HG03575 (cell line): ENCODE results near the gene NOVA2.

ENCODE experiments used
- ATAC-seq: cut with Tn5 transposase; IDR thresholded peaks from one replicate; pipeline ENCODE4 v1.9.1; 2021; ENCODE audit not compliant: unreplicated experiment, insufficient number of reproducible peaks, low FRiP score; ENCODE audit errors: extremely low read depth

Gene NOVA2

DNA sequence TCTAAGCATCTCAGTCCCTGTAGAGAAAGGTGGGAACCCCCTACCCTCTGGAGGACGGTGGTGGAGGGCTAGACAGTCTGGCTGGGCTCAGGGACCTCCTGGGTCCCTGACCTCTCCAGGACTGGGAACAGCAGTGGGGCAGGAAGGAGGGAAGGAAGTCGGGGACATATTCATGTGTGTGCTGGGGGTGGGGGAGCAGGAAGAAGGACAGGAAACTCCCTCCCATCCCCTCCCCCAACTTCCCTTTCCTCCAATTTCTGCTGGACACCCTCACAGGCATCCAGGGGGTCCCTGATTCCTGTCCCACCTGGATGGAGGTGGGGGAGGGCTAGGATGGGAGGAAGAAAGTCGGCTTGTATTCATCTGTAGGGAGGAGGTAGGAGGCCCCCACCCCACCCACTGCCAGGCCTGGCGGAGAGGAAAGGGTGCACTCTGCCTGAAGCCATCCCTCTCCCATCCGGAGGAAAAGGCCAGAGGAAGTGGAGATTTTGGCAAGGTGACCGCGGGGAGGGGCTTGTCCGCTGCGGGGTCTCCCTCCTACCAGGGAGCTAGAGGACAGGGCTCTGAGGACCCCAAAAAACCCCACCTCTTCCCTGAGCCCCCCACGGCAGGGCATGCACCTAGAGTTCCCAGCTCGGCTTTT, 2.3 kb downstream of the NOVA2 start:
- ATAC-seq: no peak

DNA sequence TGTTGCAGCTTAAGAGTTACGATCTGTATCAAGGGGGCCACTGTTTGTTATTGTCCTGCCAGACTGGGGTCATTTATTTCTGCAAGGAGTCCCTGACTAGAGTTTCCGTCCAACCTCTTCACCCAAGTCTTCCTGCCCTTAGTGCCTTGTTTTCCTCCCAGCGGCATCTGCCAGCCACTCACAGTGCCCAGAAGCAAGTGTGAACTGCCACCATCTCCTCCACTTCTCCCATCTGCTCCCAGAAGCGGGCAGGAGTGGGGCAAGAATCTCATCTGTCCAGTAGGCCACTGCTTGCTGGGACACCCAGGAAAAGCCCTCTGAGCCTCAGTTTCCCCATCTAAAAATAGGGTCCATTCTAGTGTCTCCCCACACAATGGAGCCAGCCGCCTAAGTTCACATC, 4.0 kb downstream of the NOVA2 start:
- ATAC-seq: no peak

DNA sequence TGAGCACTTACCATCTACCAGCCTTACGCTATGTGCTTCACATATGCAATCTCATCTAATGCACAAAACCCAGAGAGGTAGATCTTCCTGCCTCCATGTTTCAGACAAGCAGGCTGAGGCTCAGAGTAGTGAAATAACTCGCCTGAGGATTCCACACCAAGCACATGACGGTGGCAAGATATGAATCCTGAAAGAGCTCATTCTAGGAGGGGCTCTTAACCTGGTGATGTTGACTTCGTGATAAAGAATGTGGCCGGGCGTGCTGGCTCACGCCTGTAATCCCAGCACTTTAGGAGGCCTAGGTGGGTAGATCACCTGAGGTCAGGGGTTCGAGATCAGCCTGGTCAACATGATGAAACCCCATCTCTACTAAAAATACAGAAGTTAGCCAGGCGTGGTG, 5.0 kb downstream of the NOVA2 start:
- ATAC-seq: no peak

DNA sequence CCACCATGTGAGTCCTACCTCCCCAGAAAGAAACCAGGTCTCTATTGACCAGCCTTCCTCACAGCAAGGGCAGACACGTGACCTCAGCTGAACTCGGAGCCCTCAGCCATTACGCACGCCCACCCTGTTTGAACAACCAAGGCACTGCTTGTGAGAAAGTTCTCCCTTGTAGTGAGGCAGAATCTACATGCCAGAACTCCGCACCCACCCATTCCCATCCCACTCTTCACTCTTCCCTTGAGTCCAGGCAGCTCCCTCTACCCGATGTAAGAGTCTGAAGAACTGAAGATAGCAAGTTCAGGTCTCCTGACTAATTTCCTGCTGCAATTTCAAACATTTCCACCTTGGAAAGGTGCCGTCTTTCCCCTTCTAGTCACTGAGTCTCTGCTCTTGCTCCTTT, 6.4 kb downstream of the NOVA2 start:
- no peak for ATAC-seq

DNA sequence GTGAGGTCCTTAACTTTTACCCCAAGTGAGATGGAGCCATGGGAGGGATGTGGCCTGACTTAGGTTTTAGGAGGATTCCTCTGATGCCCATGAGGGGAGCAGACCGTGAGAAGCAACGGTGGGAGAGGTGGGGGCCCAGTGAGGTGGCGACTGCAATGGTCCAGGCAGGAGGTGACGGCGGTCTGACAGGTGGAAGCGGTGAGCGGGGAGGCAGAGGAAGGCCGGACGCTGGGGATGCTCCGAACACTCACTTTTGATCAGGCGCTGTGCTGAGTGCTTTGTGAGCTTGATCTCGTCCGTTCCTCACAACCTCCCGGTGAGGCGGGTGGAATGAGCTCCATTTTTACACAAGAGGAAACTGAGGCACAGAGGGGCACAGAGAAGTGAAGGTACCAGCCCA, 11.6 kb downstream of the NOVA2 start:
- no peak for ATAC-seq

DNA sequence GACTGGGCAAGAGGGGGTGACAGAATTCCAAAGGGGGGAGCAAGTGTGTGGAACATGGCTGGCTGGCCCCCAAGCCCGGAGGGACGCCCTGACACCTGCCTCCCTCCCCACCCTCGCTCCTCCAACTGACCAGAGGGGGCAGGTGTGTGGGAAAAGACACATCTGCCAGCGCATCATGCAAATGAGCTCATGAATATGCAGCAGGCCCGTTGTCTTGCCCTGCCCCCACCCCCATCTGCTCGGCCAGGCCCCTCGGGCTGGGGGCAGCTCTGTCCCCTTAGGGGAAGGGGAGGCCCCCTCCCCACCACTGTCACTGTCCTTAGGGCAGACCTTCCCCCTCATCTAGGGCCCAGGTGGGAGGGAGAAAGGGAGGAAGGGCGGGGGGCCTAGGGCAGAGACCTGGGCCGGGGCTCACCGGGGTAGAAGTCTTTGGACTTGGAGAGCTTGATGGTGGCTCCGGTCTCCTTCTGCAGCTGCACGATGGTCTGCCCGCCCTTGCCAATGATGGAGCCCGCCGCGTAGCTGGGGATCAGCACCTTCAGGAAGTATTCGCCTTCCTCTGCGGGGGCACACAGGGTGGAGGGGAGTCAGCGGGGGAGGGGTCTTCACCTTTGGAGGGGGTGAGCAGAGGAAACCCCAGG, 12.9 kb downstream of the NOVA2 start:
- no peak for ATAC-seq

DNA sequence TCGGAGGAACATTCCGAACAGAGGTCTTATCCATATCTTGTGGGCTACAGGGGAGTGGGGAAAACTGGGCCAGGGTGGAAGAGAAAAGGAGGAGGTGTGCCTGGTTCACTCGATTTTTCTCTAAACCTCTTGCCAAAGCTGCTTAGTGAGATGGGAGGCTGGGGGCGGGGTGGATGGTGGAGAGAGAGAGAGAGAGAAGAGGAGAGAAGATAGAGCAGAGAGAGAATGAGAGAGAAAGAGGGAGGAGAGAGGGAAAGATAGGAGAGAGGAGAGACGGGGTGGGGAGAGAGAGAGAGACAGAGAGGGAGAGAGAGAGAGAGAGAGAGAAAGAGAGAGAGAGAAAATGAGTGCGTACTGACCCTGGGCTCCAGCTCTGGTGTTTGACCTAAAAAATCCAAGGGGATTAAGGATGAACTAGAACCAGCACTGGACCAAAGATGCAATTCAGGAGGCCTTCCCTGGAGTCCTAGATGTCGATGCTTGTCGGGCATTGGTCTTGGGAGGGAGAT, 14.1 kb downstream of the NOVA2 start:
- no peak for ATAC-seq

DNA sequence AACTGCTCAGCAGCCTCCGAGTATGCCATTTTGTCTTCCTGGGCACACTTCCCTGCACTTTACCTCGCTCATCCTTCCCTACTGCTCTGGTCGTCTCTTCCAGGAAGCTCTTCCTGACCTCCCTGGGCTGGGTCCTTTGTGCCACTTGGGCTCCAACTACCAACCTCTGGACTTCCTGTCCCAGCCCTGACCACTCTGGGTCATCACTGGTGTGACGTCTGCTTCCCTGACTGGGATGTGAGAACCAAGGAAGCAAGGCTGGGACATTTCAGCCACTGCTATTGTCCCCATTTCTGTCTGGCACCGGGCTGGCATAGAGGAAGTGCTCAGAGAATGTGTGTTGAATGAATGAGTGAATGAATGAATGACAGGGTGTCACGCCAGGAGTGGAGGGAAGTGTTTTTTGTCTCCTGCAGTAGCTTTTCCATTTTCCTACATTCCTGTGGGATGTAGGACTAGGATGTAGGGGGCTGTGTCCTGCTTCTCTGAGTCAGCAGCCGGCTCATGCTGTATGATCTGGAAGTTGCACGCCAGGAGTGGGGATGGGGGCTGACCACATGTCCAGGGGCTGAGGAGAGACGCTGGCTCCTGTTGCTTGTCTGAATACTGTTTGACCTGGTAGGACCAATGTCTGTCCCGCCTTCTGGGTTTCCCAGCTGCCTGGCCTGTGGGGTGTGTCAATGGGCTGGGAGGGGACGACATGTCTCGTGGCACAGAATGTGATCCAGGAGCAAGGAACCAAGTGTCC, 14.7 kb downstream of the NOVA2 start:
- ATAC-seq: no peak

DNA sequence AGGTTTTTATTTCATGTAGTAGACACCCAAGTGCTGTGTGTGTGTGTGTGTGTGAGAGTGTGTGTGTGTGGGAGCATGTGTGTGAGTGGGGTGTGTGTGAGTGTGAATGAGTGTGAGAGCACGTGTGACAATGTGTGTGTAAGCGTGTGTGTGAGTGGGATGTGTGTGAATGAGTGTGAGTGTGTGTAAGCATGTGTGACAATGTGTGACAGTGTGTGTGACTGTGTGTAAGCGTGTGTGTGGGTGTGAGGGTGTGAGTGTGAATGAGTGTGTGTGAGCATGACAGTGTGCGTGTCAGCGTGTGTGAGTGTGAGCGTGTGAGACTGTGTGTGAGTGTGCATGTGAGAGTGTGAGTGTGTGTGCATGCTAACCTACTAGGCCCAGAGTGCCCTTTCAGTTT, 15.3 kb downstream of the NOVA2 start:
- no peak for ATAC-seq

DNA sequence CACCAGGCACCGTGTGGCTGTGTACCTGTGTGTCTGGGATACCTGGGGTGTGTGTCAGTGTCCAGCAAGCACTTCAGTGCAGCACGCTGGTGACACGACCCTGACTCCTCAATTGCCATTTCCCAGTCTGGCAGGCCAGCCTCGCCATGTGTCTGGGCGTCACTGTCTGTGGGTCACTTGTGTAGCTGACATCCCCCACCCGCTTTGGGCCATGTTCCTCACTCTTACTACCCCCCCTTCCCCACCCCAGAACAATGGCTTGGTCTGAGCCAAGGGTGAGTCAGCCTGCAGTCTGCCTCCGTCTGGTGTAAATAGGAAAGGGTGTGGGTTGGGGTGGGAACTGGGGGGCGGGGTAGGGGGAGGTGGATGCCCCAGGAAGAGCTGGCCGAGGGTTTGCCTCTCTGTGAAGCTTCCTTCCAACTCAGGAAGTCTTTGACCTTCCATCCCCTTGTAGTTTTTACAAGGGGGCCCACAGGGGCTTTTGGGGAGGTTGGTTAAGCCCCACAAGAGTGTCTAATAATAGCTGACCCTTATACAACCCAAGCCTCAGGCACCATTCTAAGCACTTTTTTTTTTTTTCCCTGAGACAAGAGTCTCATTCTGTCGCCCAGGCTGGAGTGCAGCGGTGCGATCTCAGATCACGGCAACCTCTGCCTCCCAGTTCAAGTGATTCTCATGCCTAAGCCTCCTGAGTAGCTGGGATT, 17.6 kb downstream of the NOVA2 start:
- no peak for ATAC-seq

DNA sequence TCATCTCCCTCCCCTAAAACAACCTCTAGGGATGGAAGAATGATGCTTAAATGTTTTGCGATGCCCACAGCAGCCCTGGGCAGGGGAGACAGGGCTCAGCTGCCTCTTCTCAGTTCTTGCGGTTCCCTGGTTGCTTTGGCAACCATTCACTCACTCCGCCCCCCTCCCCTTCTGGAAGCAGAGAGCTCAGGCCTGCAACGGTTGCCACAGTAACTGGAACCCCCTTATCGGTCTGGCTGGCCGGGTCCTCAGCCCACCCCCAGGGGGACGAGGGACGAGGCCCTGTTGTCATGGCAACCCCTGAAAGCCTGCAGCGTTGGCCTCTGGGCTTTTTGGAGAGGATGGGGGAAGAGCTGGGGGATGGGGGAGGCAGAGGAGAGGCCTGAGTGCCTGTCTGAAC, 19.5 kb downstream of the NOVA2 start:
- no peak for ATAC-seq

DNA sequence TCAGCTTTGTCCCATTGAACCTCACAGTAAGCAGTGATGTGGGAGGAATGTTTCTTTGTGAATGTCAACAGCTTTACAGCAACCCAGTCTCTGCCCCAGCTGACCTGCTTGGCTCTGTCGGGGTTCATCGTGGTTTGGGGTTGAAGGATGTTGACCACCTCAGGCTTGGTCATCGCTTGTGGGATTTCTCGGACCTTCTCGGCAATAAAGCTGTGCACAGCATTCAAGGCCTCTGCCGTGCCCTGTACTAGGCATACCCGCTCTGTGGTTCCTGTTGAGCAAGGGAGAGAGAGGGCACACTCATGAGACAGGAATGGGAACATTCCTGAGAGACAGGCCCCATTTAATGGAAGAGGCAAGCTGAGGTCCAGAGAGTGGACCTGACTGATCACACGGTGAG, 20.0 kb downstream of the NOVA2 start:
- ATAC-seq: no peak

DNA sequence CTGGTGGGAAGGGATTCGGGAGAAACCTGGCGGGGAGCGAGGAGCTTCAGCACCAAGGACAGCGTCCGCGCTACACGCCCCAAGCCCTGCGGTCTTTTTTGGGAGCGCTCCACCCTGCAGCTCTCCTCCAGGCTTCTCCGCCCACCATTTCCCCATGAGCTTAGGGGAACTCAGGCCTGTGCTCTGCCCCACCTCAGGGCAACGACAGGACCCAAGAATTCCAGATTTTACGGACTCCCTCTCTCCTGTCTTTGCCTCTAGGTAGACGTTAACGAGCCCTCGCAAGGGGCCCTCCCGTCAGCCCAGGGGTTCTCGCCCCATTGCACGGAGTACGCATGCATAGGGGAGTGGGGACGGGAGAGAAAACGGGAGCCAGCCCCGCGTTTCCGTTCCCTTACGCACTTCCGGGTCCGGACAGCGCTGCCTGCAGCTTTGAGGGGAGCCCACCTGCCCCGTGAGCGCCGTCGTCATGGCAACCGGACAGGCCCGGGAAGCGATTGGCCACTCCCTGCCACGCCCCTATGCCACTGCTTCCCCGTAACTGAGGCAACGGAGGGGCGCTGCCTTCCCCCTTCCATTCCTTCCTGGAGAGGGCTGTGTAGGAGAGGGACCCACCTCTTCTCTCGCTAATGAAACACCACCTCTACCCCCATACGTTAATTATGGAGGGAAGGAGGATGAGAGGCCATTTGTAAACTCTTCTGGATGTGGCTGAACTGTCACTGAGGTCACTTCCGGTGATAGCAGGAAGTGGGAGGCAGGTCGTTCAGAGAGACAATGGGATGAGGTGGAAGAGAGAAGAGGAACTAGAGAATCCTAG, 20.8 kb downstream of the NOVA2 start:
- ATAC-seq: no peak

DNA sequence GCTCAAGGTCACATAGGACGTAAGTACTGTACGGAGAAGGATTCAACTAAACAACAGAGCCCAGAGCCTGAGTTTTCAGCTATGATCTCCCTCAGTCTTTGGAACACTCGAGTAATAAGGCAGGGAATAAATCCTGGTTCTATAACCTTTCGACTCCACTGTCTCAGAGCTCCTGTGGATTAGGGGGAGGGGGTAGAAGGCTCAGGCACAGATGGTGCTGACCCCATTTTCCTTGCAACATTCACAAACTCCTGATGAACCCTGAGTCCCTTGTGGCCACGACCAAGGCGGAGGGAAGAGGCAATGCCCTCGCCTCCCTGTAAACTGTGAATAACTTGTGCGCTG, 21.4 kb downstream of the NOVA2 start:
- no peak for ATAC-seq

DNA sequence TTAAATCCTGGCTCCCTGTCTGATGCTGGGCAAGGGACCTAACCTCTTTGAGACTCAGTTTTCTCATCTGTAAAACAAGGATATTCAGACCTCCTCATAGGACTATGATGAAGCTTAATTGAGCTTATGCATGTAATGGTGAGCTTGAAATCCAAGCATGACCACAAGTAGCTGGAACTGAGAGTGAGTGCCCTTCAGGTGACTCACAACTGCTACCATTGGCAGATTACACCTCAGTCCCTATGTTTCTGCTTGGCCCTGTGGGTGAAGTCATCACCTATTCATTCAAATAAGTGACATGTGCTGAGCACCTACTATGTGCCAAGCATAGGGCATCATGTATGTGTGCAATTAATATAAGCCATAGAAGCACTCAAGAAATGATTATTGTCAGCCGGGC, 25.7 kb downstream of the NOVA2 start:
- ATAC-seq: no peak

DNA sequence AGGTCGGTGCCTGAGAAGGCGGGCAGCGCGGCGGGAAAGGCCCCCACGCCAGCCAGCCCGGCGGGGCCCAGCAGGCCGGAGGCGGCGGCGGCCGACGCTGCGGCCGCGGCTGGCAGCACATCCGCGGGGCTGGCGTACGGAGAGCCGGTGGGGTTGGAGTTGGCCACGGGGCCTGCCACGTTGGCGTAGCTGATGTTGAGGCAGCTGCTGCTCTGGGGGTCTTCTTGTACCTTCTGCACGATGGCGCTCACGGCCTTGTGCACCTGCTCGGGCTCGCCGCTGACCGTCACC, 33.2 kb downstream of the NOVA2 start:
- ATAC-seq: no peak

DNA sequence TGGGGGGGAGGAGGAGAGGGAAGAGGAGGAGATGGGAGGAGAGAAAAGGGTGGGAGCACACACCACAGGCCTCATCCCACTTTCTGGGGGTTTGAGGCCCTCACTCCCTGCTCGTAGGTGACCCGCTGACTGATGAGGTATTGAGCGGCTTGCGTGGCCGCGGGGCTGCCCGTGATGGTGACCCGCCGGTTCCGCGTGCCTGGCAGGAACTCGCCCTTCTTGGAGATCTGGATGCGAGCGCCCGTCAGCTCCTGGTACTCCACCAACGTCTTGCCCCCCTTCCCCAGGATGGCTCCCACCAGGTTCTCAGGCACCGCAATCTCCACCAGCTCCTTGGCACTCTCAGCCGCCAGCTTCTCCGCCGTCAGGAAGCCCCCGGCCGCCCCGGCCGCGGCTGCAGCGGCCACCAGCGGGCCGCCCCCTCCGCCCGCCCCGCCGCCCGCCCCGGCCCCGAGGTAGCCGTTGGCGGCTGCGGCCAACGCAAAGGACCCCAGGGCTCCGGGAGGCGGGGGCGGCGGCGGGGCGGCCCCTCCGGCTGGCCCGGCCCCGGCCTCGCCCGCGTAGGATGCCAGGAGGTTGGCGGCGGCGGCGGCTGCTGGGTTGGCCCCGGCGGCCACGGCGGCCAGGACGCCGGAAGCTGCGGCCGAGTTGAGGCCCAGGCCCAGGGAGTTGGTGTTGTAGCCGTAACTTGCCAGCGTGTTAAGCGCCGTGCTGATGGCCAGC, 33.7 kb downstream of the NOVA2 start:
- ATAC-seq: no peak

DNA sequence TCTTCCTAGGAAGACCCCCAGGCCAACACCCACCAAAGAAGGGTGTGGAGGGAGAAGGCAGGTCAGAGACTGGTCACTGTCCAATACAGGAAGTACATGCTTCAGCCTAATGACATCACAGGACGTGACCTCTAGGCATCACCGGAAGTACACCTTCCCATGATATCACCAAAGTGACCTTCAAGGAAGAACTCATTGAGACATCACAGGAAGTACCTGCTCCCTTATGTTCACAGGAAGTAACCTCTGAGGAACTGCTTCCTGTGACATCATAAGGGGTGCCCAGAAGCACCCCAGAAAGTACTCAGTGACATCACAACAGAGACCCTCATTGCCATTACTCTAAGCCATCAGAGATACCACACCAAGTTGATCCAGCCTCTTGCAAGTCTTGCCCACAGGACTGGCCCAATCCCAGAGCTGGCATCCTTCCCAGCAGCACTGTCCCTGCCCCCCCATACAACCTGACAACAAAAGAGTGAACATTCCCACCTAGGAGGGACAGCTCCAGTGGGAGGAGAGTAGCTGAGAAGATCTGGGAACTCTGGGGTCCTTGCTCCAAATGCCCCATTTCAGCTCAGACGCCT, 34.8 kb downstream of the NOVA2 start:
- no peak for ATAC-seq
